Measurements from ENCODE around the gene LMO2.

LMO2 gene

DNA sequence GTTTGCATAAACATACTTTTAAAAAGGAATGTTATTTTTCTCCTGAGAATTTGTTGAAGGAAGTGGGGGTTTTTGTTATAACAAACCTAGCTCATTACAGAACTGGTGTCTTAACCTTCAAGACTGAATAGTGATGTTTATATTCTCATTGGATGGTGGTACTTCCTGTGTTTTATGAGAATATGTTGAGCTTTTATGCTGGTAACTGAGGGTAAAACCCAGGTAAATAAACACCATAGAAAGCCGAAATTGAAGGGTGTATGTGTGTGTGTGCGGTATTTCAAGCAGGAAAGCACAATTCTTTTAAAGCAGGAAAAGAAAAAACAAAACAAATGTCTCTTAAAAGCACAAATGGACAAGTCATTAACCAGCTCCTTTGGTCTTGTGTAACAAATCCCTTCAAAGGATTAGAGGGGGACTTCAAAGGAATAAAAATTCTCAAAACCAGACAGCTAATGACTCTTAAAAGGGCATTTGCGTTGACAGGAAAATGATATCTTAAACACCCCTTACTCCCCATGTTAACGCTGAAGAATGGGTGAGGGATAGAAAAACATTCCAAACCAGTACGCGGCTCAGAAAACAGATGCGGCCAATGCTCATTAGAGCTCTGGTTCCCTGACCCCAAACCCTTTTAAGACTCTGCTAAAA lies 23.8 kb downstream of the LMO2 start:
- H3K27ac ChIP-seq, result no peak overlapping the region
- no peak for TF ChIP-seq ZFX (IDR thresholded peaks at IDR 0.05; ENCODE audit: borderline replicate concordance)
- TF ChIP-seq, protein P1, sequence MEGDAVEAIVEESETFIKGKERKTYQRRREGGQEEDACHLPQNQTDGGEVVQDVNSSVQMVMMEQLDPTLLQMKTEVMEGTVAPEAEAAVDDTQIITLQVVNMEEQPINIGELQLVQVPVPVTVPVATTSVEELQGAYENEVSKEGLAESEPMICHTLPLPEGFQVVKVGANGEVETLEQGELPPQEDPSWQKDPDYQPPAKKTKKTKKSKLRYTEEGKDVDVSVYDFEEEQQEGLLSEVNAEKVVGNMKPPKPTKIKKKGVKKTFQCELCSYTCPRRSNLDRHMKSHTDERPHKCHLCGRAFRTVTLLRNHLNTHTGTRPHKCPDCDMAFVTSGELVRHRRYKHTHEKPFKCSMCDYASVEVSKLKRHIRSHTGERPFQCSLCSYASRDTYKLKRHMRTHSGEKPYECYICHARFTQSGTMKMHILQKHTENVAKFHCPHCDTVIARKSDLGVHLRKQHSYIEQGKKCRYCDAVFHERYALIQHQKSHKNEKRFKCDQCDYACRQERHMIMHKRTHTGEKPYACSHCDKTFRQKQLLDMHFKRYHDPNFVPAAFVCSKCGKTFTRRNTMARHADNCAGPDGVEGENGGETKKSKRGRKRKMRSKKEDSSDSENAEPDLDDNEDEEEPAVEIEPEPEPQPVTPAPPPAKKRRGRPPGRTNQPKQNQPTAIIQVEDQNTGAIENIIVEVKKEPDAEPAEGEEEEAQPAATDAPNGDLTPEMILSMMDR (IDR thresholded peaks at IDR 0.05), result no peak

DNA sequence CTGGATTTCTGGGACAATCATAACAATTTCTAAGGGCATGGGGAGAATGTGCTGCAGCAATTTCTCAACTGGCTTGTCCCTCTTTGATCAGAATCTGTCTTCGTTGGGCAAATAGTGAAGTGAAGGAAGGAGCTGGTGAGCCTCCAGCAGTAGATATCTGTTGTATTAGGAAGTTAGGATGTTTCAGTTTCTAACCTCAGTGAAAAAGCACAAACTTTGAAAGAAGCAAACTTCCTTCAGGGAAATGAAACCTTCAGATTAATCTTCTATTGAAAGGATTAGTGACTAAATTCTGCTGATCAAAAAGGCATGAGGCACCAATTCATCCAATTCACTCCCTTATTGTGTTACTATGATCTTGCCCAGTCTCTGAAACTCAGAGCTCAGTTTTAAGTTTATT lies 24.3 kb downstream of the LMO2 start:
- no peak overlapping the region for H3K27ac ChIP-seq
- TF ChIP-seq ZFX (IDR thresholded peaks at IDR 0.05; ENCODE audit: borderline replicate concordance), result no peak

DNA sequence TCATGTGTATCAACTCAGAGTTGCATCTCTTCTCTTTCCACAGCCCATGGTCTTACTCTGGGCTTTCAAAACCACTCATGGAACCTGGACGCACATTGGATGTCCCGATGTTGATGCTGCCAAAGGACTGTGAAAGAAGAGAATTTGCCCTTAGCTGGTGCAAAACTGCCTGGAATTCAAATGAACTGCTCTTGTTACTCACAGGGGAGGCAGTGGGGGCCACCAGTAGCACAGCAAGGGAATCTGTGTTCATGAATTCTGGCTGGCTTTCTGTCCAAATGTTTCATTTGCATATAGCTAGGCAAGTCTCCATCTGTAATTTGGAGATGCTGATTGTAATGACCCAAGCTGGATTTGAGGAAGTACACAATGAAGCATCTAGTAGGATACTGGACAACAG lies 24.9 kb downstream of the LMO2 start:
- H3K27ac ChIP-seq, result no peak overlapping the region
- TF ChIP-seq, protein P1 (IDR thresholded peaks at IDR 0.05), result no peak

DNA sequence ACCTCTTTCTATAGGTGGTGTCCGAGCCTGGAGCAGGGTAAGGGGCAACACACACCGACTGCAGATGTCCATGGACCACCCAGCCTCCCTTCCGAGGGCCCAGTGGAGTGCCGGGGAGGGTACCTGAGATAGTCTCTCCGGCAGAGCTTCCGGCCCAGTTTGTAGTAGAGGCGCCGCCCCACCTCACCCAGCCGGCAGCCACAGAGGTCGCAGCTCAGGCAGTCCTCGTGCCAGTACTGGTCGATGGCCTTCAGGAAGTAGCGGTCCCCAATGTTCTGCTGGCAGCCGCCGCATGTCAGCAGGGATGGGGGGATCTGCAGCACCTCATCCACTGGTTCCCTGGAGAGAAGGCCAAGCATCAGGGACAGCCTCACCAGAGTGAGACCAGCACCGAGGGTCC lies 27.4 kb downstream of the LMO2 start:
- no peak overlapping the region for H3K27ac ChIP-seq
- no peak for TF ChIP-seq ZFX (IDR thresholded peaks at IDR 0.05; ENCODE audit: borderline replicate concordance)
- TF ChIP-seq, protein P1 (IDR thresholded peaks at IDR 0.05), result no peak

DNA sequence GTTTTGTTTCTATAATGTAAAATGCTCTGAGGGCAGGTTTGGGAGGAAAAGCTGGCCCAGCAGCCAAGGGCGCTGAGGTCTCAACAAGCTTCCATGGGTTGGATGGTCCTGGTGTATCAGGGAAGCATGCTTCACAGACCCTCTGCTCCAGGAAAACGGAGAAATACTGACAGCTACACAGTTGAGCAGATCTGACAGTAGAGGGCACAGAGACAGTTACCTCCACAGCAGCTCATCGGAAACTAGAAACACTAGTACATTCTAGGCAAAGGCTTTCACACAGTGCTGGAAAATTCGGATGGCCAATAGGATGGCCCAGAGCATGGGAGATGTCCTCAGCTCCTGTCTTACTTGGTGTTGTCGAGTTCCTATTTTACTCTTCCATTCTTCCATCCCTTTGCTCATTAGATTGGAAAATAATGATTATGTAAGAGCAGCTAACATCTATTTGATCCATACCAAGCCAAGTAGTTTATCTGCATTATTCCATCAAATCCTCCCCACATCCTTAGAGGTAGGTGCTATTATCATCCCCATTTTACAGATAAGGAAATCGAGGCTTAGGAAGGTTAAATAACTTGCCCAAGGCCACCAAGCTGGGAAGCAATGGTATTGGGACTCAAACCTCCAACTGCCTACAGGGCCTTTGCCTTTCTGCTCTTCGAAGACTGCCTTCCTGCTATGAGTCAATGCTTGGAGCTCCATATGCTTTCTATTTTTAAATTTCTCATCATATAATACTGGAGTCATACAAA lies 28.3 kb downstream of the LMO2 start:
- no peak overlapping the region for H3K27ac ChIP-seq
- no peak for TF ChIP-seq ZFX (IDR thresholded peaks at IDR 0.05; ENCODE audit: borderline replicate concordance)
- TF ChIP-seq, protein P1 (IDR thresholded peaks at IDR 0.05), result no peak

DNA sequence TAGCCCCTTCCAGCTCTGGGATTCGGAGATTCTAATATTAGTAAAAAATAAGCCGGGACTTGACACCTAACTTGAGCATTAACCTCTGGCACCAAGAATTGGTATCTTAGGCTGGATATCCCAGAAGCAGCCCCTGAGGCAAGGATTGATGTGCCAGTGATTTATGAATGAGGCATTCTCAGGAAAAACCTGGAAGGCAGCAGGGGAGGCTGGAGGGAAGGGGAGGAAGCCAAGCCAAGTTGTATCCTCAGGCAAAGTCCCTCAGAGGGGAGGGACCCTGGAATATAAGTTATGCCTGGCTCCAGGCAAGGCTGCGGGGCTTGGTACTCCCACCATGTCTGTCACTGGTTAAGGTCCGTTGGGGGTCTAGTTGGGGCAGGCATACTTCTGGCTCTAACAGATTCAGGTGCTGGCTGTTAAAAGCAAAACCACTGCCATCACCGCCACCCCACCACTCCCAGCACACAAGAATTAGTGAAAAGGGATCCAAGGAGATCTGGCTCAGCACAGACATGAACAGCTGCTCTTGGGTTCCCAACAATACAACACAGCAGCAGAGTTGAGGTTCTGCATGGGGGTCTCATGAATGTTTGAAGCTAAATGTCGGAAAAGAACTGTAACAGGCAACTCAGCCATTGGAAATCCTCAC lies 29.8 kb downstream of the LMO2 start:
- TF ChIP-seq, protein P1 (IDR thresholded peaks at IDR 0.05), result no peak
- TF ChIP-seq ZFX (IDR thresholded peaks at IDR 0.05; ENCODE audit: borderline replicate concordance), result no peak
- H3K27ac ChIP-seq, result no peak overlapping the region

DNA sequence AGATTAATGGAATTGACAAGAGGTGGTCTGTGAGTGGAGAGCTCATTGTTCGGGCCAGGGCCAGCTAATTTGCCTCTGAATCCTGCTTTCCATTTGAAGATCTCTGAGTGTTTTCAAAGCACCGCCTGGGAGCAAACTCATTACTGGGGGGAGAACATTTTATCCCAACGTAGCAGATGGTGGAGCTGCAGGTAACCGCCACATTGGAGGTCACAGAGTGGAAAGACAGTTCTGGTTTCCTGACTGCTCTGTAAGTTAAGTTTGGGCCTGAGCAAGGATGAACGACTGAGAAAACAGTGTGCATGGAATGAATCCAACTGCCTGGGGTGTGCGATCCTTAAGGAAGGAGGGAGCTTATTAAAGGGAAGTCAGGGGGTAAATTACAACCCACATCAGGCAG lies 30.5 kb downstream of the LMO2 start:
- H3K27ac ChIP-seq, result no peak overlapping the region

More for the DNA sequence above, 30.5 kb downstream of the LMO2 start:
- TF ChIP-seq ZFX (IDR thresholded peaks at IDR 0.05; ENCODE audit: borderline replicate concordance), result no peak
- TF ChIP-seq, protein P1 (IDR thresholded peaks at IDR 0.05), result no peak

Data from 22Rv1 (cell line).